ENCODE measurements around the gene MYO5B.

- no peak for TF ChIP-seq CTCF (IDR thresholded peaks at IDR 0.05)
- TF ChIP-seq POLR2A (IDR thresholded peaks at IDR 0.05): no peak
These were observed 337.2 kb downstream of the MYO5B start for GRCh38 chr18:49857708-49858107.
